Left ventricle myocardium superior (tissue), 1 donor: ENCODE measurements around the gene ITGAD. TPM values are rescaled to one million over a fixed set of nuclear protein-coding genes. Genes with fewer than 3 reads are reported as not detected.
"Not testable (repeated sequence)": the region's sequence is repeated elsewhere in the genome, so short reads cannot be mapped to it uniquely, and the experiment has no call there.

Experiments
- ATAC-seq: fragments of 200-7000 bp; cut with Tn5 transposase; one replicate; pipeline ENCODE4 v1.9.1; 2020; ENCODE audit warnings: mild to moderate bottlenecking, moderate library complexity
- DNase-seq: peaks from one replicate; pipeline ENCODE4 v3.0.0-alpha.2; 2020
- intact Hi-C: fragments of 100-400 bp; cut with micrococcal nuclease; formaldehyde crosslinking; loops from one replicate; pipeline ENCODE4 v1.11.0; 2022
- total RNA-seq: library from RNA; stranded (reverse); fragmentation: NEBNext Ultra II Directional; extraction: Animal tissue kit (Norgen Biotek cat#: 25700); gene quantifications from one replicate; pipeline ENCODE4 v1.2.1, GENCODE V29; 2021
- donor health status: DM: no; HTN: yes; CAD: no; lungs with severe emphysema.

ITGAD gene
- total RNA-seq, 1 donor from 2014 or later: not detected

DNA sequence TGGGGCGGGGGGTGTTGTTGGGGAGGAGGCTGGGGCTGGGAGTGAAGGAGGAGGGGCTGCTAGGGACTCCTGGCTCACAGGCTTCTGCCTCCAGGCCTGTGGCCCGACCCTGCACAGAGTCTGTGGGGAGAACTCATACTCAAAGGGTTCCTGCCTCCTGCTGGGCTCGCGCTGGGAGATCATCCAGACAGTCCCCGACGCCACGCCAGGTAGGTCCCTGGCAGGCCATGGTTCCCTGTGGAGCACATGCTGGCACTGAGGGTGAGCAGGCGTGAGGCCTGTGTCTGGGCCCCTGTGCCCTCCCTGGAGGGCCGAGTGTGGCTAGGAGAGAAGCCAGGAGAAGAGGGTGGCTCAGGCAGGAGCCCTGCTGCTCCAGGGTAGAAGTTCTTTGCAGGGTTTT is 4.6 kb downstream of the ITGAD start:
- DNase-seq (no peak), ATAC-seq (no peak)
- intact Hi-C loops: no loop called here

DNA sequence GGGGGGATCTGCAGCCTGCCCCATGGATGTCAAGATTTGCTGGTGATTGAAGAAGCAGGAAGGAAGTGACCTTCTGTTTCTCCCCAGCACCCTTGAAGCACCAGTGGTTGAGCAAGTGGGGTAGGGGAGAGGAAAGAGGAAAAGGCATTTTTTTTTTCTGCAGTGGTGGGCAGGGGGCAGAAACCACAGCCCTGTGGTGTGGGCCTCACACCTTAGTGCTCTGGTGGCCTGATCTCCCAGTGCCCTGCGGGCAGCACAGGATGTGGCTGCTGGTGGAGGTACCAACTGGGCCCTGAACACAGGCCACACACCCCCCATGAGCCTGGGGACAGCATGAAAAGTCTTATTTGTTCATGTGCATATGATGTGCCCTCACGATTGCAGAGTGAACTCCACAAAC is 7.1 kb downstream of the ITGAD start:
- intact Hi-C loops: no loop called here
- DNase-seq (no peak), ATAC-seq (no peak)

DNA sequence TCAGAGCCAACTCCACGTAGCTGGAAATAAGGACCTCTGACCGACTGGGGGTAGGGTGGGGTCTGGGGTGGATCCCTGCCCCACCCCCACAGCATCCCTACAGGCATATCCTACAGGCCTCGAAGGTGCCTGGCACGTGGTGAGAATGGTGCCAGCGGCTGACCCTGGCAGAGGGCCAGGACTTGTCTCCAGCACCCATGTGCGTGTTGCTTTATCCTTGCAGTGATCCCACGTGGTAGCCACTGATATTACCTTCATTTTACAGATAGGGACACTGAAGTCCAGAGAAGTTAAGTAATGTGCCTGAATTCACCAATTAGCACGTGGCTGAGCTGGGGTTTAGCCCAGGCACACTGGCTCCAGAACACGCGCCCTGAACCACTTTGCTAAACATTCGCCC is 8.3 kb downstream of the ITGAD start:
- intact Hi-C loops: no loop called here
- ATAC-seq (no peak), DNase-seq (no peak)

DNA sequence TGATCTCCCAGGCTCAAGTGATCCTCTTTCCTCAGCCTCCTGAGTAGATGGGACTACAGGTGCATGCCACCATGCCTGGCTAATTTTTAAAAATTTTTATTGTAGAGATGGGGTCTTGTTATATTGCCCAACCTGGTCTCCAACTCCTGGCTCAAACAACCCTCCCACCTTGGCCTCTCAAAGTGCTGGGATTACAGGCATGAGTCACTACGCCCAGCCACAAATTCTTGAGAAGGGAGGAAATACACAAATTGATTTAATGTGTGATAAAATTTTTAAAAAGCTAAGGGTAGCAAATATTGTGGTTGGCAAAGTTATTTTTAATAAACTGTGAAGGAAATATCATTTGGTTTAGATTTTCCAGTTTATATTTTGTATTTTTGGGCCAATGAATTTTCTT is 9.6 kb downstream of the ITGAD start:
- ATAC-seq (no peak), DNase-seq (no peak)
- intact Hi-C loops: no loop called here

DNA sequence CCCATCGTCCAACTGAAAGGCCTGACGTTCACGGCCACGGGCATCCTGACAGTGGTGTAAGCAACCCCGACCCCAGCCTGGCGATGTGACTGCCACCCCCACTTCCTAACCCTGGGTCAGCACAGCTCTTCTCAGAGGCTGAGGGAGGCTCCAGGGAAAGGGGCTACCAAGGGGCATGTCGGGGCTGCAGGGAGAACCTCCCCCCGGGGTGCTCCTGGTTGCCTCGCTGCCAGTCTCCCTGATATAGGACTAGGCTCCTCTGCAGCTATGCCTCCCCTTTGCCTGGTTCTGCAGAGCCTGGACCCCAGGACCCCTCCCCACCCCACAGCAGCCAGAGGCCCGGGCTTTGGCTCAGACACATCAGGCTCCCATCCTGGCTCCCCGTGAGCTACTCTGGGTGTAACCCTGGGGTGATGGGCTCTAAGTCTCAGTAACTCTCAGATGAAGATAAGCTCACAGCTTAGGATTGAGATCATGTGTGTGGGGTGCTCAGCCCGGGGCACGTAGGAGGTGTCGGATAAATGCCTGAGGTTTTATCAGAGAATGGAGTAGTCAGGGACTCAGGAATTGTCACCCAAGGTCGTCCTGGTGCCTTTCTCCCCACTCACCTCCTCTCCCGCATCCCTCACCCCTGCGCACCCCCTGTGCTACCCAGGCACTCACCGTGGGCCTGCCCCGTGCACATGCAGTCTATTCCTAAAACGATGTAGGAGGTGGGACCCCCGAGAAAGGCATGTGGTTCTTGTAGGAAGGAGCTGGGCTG is 10.6 kb downstream of the ITGAD start:
- intact Hi-C loops: no loop called here
- ATAC-seq (no peak), DNase-seq (no peak)

DNA sequence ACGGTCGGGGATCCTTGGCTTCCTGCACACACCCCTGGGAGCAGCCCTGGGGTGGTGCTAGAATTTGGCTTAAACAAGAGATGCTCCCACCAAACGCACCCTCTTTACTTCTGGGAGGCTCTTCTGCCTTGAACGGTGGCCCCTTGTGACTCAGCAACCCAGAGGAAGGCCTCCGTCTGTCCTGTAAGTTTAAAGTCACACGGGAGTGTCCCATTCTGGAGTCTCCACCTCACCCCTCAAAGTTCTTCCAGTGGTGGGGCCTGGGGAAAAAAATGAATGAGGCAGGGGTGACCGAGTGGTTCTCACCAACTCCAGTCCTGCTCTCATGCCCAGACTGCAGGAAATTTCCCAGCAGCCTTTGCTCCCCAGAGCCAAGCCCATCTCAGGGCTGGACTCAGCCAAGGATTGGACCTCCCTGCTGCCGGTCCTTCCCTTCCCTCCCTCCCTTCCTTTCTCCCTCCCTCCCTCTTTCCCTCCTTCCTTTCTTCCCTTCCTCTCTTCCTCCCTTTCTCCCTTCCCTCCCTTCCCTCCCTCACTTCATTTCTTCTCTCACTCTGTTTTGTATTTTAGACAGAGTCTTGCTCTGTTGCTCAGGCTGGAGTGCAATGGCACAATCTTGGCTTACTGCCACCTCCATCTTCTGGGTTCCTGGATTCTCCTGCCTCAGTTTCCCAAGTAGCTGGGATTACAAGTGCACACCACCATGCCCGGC is 11.4 kb downstream of the ITGAD start:
- ATAC-seq (peak; percentile 60), DNase-seq (no peak)
- intact Hi-C loops: no loop called here

DNA sequence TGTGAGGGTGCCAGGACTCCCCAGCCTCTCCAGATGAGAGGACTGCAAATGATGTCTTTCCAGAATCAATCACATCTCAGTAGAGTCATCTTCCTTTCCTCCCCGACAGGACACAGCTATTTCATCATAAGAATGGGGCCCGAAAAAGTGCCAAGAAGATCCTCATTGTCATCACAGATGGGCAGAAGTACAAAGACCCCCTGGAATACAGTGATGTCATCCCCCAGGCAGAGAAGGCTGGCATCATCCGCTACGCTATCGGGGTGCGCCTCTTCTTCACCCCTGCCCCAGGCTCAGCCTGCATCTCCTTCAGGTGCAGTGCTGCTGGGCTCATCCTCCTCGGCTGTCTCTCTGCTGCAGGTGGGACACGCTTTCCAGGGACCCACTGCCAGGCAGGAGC is 14.3 kb downstream of the ITGAD start:
- ATAC-seq: no peak
- intact Hi-C loops: no loop called here
- no peak for DNase-seq

DNA sequence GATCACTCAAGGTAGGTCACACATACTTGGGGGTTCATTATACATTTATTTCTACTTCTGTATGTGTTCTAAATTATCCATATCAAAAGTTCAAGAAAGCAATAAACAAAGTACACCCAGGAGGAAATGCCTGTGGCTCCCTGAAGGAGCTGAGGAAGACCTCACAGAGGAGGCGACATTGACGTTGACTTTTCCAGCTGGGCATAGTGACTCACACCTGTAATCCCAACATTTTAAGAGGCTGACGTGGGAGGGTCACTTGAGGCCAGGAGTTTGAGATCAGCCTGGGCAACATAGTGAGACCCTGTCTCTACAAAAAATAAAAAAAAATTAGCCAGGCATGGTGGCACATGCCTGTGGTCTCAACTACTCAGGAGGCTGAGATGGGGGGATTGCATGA is 16.3 kb downstream of the ITGAD start:
- ATAC-seq (no peak), DNase-seq (no peak)
- intact Hi-C loops: no loop called here

DNA sequence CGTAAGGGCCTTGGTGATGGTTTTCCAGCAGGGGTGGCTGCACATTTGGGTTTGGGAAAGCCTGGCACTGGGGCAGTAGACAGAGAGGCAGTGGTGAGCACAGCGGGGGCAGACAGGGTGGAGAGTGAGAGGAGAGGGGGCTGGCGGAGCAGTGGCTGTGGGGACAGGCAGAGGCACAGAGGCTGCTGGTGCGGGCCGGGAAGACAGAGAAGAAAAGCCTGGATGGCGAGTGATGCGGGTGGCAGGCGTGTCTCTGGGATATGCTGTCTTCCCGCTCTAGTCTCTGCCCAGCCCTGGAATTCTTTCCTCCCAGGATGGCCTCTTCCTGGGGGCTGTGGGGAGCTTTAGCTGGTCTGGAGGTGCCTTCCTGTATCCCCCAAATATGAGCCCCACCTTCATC is 16.9 kb downstream of the ITGAD start:
- ATAC-seq: no peak
- DNase-seq: no peak
- intact Hi-C loops: no loop called here

DNA sequence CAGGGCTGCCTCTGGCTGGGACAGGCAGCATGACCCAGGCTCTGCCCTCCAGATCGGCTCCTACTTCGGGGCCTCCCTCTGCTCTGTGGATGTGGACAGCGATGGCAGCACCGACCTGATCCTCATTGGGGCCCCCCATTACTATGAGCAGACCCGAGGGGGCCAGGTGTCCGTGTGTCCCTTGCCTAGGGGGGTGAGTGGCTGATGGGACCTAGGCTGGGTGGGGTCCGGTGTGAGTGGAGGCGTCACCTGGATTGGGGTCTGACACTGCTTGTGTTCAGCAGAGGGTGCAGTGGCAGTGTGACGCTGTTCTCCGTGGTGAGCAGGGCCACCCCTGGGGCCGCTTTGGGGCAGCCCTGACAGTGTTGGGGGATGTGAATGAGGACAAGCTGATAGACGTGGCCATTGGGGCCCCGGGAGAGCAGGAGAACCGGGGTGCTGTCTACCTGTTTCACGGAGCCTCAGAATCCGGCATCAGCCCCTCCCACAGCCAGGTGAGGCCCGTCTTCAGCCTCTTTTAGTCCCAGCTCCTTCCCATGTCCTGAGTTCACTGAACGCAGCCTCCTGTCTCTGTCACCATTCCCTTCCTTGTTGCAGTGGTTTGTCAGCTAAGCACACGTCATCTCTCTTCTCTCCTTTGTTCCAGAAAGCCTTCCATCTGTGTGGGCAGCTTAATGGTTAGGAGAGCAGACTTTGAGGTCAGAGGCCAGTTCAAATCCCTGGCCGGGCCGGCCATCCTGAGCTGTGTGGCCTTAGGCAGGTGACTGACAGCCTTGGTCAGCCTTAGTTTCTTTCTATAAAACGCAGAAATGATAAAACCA is 18.1 kb downstream of the ITGAD start:
- ATAC-seq (no peak), DNase-seq (peak; percentile 3)
- intact Hi-C loops: no loop called here

DNA sequence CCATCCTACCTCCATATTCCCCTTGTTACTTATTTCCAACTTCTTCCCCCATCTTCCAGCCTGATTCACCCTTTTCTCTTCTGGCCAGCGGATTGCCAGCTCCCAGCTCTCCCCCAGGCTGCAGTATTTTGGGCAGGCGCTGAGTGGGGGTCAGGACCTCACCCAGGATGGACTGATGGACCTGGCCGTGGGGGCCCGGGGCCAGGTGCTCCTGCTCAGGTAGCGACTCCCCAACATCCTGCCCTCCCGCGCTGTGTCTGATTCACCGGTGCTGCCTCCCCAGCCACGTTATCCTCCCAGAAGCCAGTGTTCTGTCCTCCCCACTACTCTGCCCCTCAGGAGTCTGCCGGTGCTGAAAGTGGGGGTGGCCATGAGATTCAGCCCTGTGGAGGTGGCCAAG is 19.6 kb downstream of the ITGAD start:
- no peak for ATAC-seq
- no peak for DNase-seq
- intact Hi-C loops: no loop called here

DNA sequence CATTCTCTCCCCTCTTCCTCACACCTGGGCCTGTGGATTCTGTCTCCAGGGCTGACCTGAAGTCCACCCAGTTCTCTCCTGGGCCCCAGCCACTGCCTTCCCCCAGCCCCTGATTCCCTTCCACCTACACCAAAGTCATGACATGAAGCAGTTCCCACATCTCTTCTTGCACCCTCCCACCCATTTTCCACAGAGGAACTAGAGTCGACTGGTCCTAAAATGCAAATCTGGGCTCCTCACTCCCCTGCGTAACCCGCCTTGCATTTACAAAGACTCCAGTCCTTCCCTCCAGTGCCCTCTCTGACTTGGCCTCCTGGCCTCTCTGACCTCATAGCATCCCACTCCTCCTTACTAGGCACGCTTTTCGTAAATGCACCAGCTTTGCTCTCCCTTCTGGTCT is 20.2 kb downstream of the ITGAD start:
- intact Hi-C loops: no loop called here
- DNase-seq (no peak), ATAC-seq (no peak)

DNA sequence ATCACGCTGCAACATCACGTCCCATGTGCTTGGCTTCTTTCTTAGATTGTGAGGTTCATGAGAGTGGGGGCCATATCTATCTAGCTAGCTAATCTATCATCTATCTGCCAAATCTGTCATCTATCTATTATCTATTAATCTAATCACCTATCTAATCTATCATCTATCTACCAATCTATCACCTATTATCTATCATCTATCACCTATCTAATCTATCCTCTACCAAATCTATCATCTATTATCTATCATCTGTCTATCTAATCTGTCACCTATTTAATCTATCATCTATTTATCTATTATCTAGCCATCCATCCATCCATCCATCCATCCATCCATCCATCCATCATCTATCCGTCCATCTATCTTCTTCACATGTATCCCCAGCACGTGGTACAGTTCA is 20.8 kb downstream of the ITGAD start:
- ATAC-seq: no peak
- intact Hi-C loops: no loop called here
- no peak for DNase-seq

DNA sequence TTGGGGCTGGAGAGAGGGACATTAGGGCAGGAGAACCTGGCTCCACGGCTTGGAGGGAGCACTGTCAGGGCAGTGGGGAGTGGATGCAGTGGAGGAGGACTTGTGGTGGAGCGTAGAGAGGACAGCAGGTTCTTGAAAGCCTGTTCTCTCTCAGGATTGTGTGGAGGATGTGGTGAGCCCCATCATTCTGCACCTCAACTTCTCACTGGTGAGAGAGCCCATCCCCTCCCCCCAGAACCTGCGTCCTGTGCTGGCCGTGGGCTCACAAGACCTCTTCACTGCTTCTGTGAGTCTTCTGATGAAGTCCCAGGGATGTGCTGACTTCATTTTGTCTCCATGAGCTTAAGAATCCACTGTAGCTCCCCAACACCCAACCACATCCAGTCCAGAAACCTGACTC is 21.6 kb downstream of the ITGAD start:
- ATAC-seq (no peak), DNase-seq (no peak)
- intact Hi-C loops: no loop called here

DNA sequence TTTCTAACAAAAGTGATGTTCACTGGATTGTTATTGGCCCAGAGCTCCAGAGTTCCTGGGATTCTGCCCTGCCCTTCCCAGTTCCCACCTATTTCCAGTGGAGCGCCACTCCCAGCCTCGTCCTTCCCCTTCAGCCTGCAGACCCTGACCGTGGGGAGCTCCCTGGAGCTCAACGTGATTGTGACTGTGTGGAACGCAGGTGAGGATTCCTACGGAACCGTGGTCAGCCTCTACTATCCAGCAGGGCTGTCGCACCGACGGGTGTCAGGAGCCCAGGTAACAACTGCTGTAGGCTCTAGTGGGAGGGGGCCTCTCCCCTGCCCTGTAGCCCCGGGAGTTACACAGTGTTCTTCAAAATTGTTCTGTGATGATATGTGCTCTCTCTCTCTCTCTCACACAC is 23.2 kb downstream of the ITGAD start:
- DNase-seq (no peak), ATAC-seq (no peak)
- intact Hi-C loops: no loop called here

DNA sequence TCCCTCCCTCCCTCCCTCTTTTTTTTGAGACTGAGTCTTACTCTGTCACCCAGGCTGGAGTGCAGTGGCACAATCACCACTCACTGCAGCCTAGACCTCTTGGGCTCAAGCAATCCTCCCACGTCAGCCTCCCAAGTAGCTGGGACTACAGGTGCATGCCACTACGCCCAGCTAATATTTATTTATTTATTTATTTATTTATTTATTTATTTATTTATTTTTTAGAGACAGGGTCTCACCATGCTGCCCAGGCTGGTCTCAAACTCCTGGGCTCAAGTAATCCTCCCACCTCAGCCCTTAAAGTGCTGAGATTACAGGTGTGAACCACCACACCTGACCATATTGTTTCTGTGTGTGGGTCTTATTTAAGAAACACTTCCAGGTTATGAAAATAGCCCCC is 23.9 kb downstream of the ITGAD start:
- ATAC-seq, DNase-seq, intact Hi-C loops: not testable (repeated sequence)

DNA sequence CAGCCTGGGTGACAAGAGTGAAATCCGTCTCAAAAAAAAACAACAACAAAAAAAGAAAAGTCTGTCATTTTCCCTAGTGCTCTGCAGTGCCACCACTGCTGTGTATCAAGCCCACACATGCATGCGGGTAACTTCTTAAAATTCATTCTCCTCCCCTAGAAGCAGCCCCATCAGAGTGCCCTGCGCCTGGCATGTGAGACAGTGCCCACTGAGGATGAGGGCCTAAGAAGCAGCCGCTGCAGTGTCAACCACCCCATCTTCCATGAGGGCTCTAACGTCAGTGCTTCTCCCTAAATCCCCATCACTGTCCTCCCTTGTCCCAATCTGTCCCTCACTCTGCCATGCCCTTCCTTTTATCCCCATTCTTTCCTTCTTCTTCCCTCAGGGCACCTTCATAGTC is 24.8 kb downstream of the ITGAD start:
- intact Hi-C loops: no loop called here
- DNase-seq: no peak
- ATAC-seq: no peak

DNA sequence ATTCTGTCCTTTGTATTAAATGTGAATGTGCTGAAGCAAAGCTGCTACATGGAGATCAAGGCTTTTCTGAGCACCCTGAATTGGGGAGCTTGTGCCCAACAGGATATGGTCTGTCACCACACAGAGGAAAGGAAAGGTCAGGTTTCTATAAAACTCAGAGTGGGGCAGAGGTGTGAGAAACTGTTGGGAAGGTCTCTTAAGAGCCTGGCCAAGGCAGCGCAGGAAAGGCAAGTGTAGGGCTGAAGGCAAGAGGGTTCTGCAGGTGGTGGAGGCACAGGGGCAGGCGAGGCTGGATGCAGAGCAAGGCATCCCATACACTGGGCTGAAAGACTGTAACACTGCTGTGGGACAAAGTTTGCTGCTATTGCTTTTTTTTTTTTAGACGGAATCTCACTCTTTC is 26.9 kb downstream of the ITGAD start:
- ATAC-seq: no peak
- DNase-seq: no peak
- intact Hi-C loops: no loop called here

DNA sequence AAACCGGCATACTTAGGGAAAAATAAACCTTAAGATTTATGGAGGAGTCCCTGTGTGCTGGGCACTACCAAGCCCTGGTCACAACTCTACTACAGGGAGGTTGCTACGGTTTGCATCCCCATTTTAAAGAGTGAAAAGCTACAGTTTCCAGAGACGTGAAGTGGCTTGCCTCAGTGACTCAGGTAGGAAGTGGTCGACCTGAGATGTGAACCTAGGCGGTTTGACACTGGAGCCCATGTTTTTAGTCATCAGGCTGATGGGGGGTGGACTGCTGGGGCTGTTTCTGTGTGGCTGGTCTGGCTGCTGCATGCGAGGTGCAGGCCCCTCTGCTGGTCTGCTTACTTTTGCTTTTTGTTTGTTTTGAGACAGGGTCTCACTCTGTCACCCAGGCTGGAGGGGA is 28.5 kb downstream of the ITGAD start:
- ATAC-seq (no peak), DNase-seq (no peak)
- intact Hi-C loops: no loop called here

DNA sequence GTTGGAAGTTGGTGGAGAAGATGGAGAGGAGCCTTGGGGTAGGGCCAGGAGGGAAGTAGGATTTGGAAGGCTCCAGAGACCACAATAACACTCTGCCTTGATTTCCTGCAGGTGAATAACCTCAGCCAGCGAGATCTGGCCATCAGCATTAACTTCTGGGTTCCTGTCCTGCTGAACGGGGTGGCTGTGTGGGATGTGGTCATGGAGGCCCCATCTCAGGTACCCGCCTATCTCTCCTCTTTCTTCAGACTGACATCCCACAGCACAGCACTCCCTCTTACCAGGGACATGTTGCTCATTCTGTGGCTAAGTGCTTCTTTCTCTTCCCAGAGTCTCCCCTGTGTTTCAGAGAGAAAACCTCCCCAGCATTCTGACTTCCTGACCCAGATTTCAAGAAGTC is 30.1 kb downstream of the ITGAD start:
- intact Hi-C loops: no loop called here
- ATAC-seq (peak; percentile 19), DNase-seq (no peak)
